ENCODE results near the gene DVL3. TPM values are rescaled to one million over a fixed set of nuclear protein-coding genes. Genes with fewer than 3 reads are reported as not detected.
A peak's percentile ranks its signal among the peaks of the same experiment; 100 is the strongest.
"Not testable (repeated sequence)": the region's sequence is repeated elsewhere in the genome, so short reads cannot be mapped to it uniquely, and the experiment has no call there.

DVL3 gene
- total RNA-seq, 4 donors from 2014 or later, result 34.9 to 46.0 (median 43.2) TPM

GRCh38 chr3:184155644-184156521 is 706 bp downstream of the DVL3 start:
- DNase-seq (ENCODE audit: low spot score) (no peak), ATAC-seq (ENCODE audit: low FRiP score) (peak; percentile 33)
- no peak for TF ChIP-seq CTCF (IDR thresholded peaks at IDR 0.05)

GRCh38 chr3:184156522-184156955 is 1.4 kb downstream of the DVL3 start:
- no peak for TF ChIP-seq CTCF (IDR thresholded peaks at IDR 0.05)
- no peak for DNase-seq (ENCODE audit: low spot score)
- ATAC-seq (ENCODE audit: low FRiP score), result peak; percentile 54

GRCh38 chr3:184157206-184157605 is 2.0 kb downstream of the DVL3 start:
- ATAC-seq (ENCODE audit: low FRiP score) (peak; percentile 9), DNase-seq (ENCODE audit: low spot score) (no peak)
- TF ChIP-seq CTCF (IDR thresholded peaks at IDR 0.05), result no peak

GRCh38 chr3:184158404-184158803 is 3.2 kb downstream of the DVL3 start:
- ATAC-seq (ENCODE audit: low FRiP score) (no peak), DNase-seq (ENCODE audit: low spot score) (no peak)
- TF ChIP-seq CTCF (IDR thresholded peaks at IDR 0.05), result no peak

GRCh38 chr3:184160456-184160855 is 5.3 kb downstream of the DVL3 start:
- DNase-seq (ENCODE audit: low spot score) (no peak), ATAC-seq (ENCODE audit: low FRiP score) (peak; percentile 25)
- no peak for TF ChIP-seq CTCF (IDR thresholded peaks at IDR 0.05)

- not testable (repeated sequence) for DNase-seq (ENCODE audit: low spot score); ATAC-seq (ENCODE audit: low FRiP score)
These were observed 7.4 kb downstream of the DVL3 start for GRCh38 chr3:184162571-184163070.

GRCh38 chr3:184164648-184165330 is 9.6 kb downstream of the DVL3 start:
- no peak for TF ChIP-seq CTCF (IDR thresholded peaks at IDR 0.05)
- ATAC-seq (ENCODE audit: low FRiP score) (no peak), DNase-seq (ENCODE audit: low spot score) (no peak)
